ENCODE results near the gene DEFB129. TPM values are rescaled to one million over a fixed set of nuclear protein-coding genes. Genes with fewer than 3 reads are reported as not detected.
A peak's percentile ranks its signal among the peaks of the same experiment; 100 is the strongest.

Gene DEFB129
- total RNA-seq, 1 experiment from 2014 or later: not detected

DNA sequence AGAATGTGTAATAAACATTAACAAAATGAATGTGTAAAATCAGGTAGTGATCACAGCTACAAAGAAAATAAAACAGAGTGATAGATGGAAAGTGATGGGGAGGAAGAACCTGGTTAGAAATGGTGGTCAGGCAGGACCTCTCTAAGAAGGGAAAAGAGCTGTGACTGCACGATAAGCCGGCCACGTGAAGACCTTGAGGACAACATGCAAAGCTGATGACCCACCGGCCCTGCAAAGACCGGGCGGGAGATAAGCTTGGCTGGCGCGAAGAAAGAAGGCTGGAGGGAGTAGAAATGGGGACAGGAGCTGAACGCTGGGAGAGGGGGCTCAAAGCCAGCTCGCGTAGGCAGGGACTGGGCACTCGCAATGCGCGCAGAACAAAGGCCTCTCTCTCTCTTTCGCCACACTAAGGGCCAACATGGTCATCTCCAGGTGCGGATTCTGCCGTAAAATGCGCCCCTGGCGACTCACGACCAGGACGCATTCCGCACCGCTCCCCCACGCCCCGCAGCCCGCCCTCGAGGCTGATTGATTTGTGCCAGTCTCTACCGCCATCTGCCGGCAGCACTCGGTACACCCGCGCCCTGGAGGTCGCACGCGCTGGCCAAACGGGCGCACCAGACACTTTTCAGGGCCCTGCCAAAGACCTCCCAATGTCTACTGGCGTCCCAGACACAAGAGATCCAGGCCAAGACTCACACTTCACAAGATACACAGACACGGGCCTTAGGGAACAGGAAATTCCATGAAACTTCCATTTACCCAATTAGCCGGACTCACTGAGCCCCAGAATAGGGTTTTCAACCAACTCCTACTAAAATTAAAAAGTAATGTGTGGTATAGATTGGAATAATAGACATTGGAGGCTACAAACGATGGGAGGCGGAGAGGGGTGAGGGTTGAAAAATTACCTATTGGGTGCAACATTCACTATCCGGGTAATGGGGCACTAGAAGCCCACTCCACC lies 39.8 kb downstream of the DEFB129 start (continued):
- TF ChIP-seq, protein P1, sequence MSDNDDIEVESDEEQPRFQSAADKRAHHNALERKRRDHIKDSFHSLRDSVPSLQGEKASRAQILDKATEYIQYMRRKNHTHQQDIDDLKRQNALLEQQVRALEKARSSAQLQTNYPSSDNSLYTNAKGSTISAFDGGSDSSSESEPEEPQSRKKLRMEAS (CRISPR knock-in tag; IDR thresholded peaks at IDR 0.05): peak; percentile 89
- TF ChIP-seq ZNF138 (CRISPR knock-in tag; conservative IDR thresholded peaks at IDR 0.05) (no peak), ZNF263 (CRISPR knock-in tag; IDR thresholded peaks at IDR 0.05; ENCODE audit: low read depth) (no peak), NR1H2 (CRISPR knock-in tag; IDR thresholded peaks at IDR 0.05) (no peak), ZNF317 (CRISPR knock-in tag; IDR thresholded peaks at IDR 0.05; ENCODE audit: borderline replicate concordance, low read depth) (no peak), SMAD4 (CRISPR knock-in tag; IDR thresholded peaks at IDR 0.05) (no peak), ELF4 (CRISPR knock-in tag; IDR thresholded peaks at IDR 0.05; ENCODE audit: low read depth) (no peak), GRHL2 (CRISPR knock-in tag; IDR thresholded peaks at IDR 0.05; ENCODE audit: insufficient replicate concordance, severe bottlenecking) (no peak), CREB1 (CRISPR knock-in tag; IDR thresholded peaks at IDR 0.05) (no peak), IRF2 (CRISPR knock-in tag; IDR thresholded peaks at IDR 0.05; ENCODE audit: borderline replicate concordance, low read depth) (no peak), NR2C2 (CRISPR knock-in tag; IDR thresholded peaks at IDR 0.05) (no peak), TEAD1 (CRISPR knock-in tag; IDR thresholded peaks at IDR 0.05) (peak; percentile 88), ZNF232 (CRISPR knock-in tag; IDR thresholded peaks at IDR 0.05) (peak; percentile 39; the same call in 1 of the 2 replicates), GABPB1 (CRISPR knock-in tag; IDR thresholded peaks at IDR 0.05) (peak; percentile 64; the same call in 1 of the 2 replicates), NR3C1 (CRISPR knock-in tag; conservative IDR thresholded peaks at IDR 0.05; ENCODE audit: low read depth) (no peak), NFATC4 (CRISPR knock-in tag; IDR thresholded peaks at IDR 0.05) (no peak), JUN (CRISPR knock-in tag; IDR thresholded peaks at IDR 0.05) (no peak)
- TF ChIP-seq, protein P2, sequence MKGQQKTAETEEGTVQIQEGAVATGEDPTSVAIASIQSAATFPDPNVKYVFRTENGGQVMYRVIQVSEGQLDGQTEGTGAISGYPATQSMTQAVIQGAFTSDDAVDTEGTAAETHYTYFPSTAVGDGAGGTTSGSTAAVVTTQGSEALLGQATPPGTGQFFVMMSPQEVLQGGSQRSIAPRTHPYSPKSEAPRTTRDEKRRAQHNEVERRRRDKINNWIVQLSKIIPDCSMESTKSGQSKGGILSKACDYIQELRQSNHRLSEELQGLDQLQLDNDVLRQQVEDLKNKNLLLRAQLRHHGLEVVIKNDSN (CRISPR knock-in tag; IDR thresholded peaks at IDR 0.05): peak; percentile 29
- TF ChIP-seq, protein P3, sequence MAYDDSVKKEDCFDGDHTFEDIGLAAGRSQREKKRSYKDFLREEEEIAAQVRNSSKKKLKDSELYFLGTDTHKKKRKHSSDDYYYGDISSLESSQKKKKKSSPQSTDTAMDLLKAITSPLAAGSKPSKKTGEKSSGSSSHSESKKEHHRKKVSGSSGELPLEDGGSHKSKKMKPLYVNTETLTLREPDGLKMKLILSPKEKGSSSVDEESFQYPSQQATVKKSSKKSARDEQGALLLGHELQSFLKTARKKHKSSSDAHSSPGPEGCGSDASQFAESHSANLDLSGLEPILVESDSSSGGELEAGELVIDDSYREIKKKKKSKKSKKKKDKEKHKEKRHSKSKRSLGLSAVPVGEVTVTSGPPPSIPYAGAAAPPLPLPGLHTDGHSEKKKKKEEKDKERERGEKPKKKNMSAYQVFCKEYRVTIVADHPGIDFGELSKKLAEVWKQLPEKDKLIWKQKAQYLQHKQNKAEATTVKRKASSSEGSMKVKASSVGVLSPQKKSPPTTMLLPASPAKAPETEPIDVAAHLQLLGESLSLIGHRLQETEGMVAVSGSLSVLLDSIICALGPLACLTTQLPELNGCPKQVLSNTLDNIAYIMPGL (CRISPR knock-in tag; IDR thresholded peaks at IDR 0.05): peak; percentile 69; the same call in 1 of the 2 replicates
- TF ChIP-seq, protein P4, sequence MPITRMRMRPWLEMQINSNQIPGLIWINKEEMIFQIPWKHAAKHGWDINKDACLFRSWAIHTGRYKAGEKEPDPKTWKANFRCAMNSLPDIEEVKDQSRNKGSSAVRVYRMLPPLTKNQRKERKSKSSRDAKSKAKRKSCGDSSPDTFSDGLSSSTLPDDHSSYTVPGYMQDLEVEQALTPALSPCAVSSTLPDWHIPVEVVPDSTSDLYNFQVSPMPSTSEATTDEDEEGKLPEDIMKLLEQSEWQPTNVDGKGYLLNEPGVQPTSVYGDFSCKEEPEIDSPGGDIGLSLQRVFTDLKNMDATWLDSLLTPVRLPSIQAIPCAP (CRISPR knock-in tag; IDR thresholded peaks at IDR 0.05): no peak
- TF ChIP-seq, protein P5, sequence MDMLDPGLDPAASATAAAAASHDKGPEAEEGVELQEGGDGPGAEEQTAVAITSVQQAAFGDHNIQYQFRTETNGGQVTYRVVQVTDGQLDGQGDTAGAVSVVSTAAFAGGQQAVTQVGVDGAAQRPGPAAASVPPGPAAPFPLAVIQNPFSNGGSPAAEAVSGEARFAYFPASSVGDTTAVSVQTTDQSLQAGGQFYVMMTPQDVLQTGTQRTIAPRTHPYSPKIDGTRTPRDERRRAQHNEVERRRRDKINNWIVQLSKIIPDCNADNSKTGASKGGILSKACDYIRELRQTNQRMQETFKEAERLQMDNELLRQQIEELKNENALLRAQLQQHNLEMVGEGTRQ (CRISPR knock-in tag; IDR thresholded peaks at IDR 0.05): no peak
- TF ChIP-seq, protein P6, sequence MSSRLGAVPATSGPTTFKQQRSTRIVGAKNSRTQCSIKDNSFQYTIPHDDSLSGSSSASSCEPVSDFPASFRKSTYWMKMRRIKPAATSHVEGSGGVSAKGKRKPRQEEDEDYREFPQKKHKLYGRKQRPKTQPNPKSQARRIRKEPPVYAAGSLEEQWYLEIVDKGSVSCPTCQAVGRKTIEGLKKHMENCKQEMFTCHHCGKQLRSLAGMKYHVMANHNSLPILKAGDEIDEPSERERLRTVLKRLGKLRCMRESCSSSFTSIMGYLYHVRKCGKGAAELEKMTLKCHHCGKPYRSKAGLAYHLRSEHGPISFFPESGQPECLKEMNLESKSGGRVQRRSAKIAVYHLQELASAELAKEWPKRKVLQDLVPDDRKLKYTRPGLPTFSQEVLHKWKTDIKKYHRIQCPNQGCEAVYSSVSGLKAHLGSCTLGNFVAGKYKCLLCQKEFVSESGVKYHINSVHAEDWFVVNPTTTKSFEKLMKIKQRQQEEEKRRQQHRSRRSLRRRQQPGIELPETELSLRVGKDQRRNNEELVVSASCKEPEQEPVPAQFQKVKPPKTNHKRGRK (CRISPR knock-in tag; IDR thresholded peaks at IDR 0.05; ENCODE audit: borderline replicate concordance): no peak
- TF ChIP-seq, protein P7, sequence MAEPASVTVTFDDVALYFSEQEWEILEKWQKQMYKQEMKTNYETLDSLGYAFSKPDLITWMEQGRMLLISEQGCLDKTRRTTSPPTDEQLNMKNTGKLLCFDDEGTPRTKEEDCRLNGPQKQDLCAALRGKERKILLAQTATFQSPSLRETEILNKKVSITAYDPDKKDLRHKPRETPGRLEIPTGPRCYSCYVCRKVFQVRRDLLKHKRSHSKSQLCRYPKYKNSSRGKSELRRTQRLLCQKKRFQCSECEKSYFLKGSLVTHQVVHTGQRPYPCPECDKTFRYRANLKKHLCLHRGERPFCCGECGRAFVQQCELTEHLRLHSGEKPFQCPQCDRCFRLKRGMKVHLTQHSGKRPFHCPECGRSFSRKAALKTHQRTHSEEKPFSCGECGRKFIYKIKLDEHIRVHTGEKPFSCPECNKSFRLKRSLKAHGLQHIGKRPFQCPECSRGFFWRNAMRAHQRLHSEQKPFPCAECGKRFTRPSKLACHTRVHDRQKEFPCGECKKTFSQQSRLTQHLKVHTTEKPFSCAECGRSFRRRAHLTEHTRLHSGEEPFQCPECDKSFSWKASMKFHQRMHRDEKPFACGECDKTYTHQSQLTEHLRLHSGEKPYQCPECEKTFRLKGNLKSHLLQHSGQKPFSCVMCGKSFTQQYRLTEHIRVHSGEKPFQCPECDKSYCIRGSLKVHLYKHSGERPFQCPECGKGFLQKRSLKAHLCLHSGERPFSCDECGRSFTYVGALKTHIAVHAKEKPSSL (CRISPR knock-in tag; conservative IDR thresholded peaks at IDR 0.05): no peak
- TF ChIP-seq, protein P8, sequence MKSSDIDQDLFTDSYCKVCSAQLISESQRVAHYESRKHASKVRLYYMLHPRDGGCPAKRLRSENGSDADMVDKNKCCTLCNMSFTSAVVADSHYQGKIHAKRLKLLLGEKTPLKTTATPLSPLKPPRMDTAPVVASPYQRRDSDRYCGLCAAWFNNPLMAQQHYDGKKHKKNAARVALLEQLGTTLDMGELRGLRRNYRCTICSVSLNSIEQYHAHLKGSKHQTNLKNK (CRISPR knock-in tag; IDR thresholded peaks at IDR 0.05): no peak
- TF ChIP-seq, protein P9, sequence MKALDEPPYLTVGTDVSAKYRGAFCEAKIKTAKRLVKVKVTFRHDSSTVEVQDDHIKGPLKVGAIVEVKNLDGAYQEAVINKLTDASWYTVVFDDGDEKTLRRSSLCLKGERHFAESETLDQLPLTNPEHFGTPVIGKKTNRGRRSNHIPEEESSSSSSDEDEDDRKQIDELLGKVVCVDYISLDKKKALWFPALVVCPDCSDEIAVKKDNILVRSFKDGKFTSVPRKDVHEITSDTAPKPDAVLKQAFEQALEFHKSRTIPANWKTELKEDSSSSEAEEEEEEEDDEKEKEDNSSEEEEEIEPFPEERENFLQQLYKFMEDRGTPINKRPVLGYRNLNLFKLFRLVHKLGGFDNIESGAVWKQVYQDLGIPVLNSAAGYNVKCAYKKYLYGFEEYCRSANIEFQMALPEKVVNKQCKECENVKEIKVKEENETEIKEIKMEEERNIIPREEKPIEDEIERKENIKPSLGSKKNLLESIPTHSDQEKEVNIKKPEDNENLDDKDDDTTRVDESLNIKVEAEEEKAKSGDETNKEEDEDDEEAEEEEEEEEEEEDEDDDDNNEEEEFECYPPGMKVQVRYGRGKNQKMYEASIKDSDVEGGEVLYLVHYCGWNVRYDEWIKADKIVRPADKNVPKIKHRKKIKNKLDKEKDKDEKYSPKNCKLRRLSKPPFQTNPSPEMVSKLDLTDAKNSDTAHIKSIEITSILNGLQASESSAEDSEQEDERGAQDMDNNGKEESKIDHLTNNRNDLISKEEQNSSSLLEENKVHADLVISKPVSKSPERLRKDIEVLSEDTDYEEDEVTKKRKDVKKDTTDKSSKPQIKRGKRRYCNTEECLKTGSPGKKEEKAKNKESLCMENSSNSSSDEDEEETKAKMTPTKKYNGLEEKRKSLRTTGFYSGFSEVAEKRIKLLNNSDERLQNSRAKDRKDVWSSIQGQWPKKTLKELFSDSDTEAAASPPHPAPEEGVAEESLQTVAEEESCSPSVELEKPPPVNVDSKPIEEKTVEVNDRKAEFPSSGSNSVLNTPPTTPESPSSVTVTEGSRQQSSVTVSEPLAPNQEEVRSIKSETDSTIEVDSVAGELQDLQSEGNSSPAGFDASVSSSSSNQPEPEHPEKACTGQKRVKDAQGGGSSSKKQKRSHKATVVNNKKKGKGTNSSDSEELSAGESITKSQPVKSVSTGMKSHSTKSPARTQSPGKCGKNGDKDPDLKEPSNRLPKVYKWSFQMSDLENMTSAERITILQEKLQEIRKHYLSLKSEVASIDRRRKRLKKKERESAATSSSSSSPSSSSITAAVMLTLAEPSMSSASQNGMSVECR (CRISPR knock-in tag; IDR thresholded peaks at IDR 0.05; ENCODE audit: borderline replicate concordance): no peak

All from WTC11 (cell line).